Activated naive CD4-positive, alpha-beta T cell treated with anti-CD3 and anti-CD28 coated beads, Interleukin-2, amount 50 U/mL, for 24 hours (primary cell): Measurements from ENCODE around the gene WNT3.
"Not testable (repeated sequence)": the region's sequence is repeated elsewhere in the genome, so short reads cannot be mapped to it uniquely, and the experiment has no call there.

Experiments
- H3K27ac Mint-ChIP-seq: one replicate; pipeline ENCODE4 v1.8.0; 2021; ENCODE audit warnings: mild to moderate bottlenecking, mixed read lengths
- H3K27me3 Mint-ChIP-seq: one replicate; pipeline ENCODE4 v1.8.0; 2021; ENCODE audit warnings: mixed read lengths
- H3K36me3 Mint-ChIP-seq: one replicate; pipeline ENCODE4 v1.8.0; 2021; ENCODE audit warnings: mixed read lengths
- H3K4me1 Mint-ChIP-seq: one replicate; pipeline ENCODE4 v1.8.0; 2021; ENCODE audit warnings: mixed read lengths
- H3K4me3 Mint-ChIP-seq: one replicate; pipeline ENCODE4 v1.8.0; 2021; ENCODE audit warnings: mild to moderate bottlenecking, mixed read lengths
- H3K9me3 Mint-ChIP-seq: one replicate; pipeline ENCODE4 v1.8.0; 2021; ENCODE audit warnings: mixed read lengths

WNT3 gene

DNA sequence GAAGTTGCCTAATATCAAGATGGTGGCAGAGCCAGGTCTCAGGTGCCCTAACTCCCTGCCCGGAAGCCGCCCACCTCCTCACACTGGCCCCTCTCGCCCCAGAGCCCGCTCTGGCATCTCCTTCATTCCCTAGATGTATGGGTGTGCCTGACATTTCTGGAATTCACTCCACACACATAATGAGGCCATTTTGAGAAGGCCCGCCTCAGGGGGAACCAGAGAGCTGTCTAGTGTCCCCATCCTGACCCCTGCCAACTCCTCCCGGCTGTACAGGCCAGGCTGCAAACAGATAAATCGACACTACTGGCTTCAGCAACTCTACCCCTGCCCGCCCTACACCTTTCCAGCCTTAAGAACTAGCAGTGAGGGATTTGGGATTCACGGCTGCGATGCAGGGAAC is 7.7 kb downstream of the WNT3 start:
- H3K36me3 Mint-ChIP-seq: no peaks in the 10 kb centered on the region
- no peak overlapping the region for H3K4me3 Mint-ChIP-seq
- H3K27me3 Mint-ChIP-seq: peaks cover 33% of the 10 kb centered on the region
- no peak overlapping the region for H3K27ac Mint-ChIP-seq
- H3K9me3 Mint-ChIP-seq: no peaks in the 10 kb centered on the region
- H3K4me1 Mint-ChIP-seq: no peaks in the 10 kb centered on the region

DNA sequence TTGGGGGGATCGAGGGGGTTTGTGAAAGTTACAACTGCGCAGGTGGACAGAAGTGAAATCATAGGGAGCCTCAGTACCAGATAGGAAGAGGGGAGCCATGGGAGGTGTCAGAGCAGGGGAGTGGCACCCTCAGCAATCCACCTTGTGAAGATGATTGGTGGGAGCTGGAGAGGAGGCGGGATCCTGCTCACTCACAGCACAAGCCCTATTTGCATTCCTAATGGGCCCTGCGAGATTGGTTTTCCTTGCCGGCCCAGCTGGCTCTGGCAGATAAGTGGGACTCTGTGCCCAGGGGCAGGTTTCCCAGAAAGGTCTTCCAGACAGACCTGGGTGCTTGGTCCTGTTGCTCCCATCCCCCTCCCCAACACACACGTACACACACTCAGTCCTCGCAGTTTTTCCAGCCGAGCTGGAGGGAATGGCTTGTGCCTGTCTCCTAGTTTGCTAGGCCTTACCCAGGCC is 9.4 kb downstream of the WNT3 start:
- no peaks in the 10 kb centered on the region for H3K4me1 Mint-ChIP-seq
- H3K27me3 Mint-ChIP-seq: peaks cover 21% of the 10 kb centered on the region

DNA sequence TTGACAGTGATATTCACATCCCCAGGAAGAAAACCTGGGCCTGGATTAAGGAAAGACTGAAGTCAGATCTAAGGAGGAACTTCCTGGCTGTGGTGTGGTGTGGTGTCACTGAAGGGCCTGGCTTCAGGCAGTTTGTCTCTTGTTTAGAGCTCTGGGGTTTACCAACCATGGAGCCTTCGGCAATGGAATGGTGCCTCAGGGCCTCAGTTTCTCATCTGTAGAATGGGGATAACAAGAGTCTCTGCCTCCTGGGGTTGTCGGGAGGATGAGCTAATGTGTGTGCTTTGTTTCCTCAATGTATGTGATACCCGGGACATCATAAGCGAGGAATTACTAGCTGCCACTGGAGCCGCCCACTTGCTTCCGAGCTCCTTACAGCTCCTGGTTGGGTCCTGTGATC is 12.7 kb downstream of the WNT3 start:
- Mint-ChIP-seq H3K4me1 (no peaks in the 10 kb centered on the region), H3K9me3 (no peaks in the 10 kb centered on the region), H3K27ac (no peak overlapping the region), H3K4me3 (no peak overlapping the region), H3K36me3 (no peaks in the 10 kb centered on the region), H3K27me3 (peaks cover 1% of the 10 kb centered on the region)

More for the DNA sequence above, 9.4 kb downstream of the WNT3 start:
- Mint-ChIP-seq H3K36me3 (no peaks in the 10 kb centered on the region), H3K9me3 (no peaks in the 10 kb centered on the region), H3K4me3 (no peak overlapping the region), H3K27ac (no peak overlapping the region)

DNA sequence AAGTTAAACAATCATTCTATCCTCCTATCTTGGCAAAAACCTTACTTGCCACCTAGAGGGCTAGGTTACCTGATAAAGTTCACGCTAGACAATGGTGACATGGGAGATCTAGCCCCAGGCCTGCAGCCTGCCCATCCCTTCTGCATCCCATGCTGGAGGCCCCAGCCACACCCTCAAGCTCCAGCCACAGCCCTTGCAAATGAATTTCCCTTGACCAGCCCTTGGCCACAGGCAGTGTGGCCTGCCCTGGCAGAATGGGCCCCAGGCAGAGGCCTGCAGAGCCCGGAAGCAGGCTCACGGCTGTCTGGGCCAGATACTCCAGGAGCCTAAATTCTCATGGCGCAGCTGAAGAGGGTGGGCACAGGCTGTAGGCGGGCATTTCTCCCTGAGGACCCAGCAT is 14.9 kb downstream of the WNT3 start:
- Mint-ChIP-seq H3K27ac (no peak overlapping the region), H3K27me3 (no peaks in the 10 kb centered on the region), H3K36me3 (no peaks in the 10 kb centered on the region), H3K4me3 (no peak overlapping the region), H3K9me3 (no peaks in the 10 kb centered on the region), H3K4me1 (no peaks in the 10 kb centered on the region)

DNA sequence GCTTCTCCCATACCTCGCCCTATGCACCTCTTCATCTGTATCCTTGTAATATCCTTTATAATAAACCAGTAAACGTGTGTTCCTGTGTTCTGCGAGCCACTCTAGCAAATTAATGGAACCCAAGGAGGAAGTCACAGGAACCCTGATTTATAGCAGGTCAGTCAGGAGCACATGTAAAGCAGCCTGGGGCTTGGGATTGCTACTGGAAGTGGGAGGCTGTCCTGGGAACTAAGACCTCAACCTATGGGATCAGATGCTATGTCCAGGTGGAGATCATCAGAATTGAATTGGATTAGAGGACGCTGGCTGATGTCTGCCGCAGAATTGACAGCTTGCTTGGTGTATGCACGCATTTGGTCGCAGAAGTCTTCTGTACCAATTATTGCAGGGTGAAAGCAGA is 15.7 kb downstream of the WNT3 start:
- H3K27me3 Mint-ChIP-seq: no peaks in the 10 kb centered on the region
- H3K36me3 Mint-ChIP-seq: no peaks in the 10 kb centered on the region
- no peak overlapping the region for H3K27ac Mint-ChIP-seq
- no peak overlapping the region for H3K4me3 Mint-ChIP-seq
- no peaks in the 10 kb centered on the region for H3K4me1 Mint-ChIP-seq
- H3K9me3 Mint-ChIP-seq: no peaks in the 10 kb centered on the region

DNA sequence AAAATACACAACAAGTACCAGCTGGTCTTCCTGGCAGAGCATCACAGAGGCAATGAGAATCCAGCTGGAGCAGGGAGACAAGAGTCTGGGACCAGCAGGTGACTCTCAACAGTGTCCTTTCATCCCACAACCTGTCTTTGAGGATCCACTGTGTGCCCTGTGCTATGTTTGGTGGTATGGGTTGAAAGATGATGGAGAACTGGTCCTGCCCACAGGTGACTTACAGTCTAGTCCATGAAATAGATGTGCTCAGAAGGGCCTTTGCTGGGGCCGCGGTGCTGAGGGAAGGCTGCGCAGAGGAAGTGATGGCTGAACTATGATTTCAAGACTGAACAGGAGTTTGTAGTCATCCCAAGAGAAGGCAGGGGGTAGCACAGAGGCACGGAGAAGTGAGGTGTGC is 17.9 kb downstream of the WNT3 start:
- H3K9me3 Mint-ChIP-seq: no peaks in the 10 kb centered on the region
- H3K27ac Mint-ChIP-seq: no peak overlapping the region
- H3K27me3 Mint-ChIP-seq: peaks cover 1% of the 10 kb centered on the region

DNA sequence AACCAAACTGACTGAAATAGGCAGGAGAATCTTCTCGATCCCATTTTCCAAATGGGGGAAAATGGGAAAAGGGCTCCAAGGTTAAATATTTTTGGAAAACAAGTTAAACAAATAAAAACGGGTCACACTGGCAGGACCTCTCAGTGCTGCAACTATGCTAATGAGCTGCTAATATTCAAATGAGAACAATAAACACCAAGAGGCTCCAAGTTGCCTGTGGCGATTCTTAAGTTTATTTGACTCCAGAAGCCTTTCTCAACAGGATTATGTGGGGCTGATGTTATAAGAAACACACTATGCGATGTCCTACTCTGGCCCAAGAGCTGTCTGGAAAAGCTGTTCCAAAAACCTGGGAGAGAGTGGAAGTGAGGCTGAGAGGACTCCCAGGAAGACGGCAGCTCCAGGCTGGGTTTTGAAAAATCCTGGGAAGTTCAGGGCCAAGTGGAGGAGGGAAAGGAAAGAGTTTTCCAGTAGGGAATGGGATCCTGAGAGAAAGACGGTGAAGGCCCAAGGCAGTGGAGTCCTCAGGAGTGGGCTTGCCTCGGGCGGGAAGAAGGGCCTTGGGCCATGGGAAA is 21.4 kb downstream of the WNT3 start:
- Mint-ChIP-seq H3K4me3 (no peak overlapping the region), H3K9me3 (no peaks in the 10 kb centered on the region), H3K36me3 (no peaks in the 10 kb centered on the region), H3K4me1 (no peaks in the 10 kb centered on the region), H3K27me3 (peaks cover 3% of the 10 kb centered on the region), H3K27ac (no peak overlapping the region)

More for the DNA sequence above, 17.9 kb downstream of the WNT3 start:
- Mint-ChIP-seq H3K4me1 (no peaks in the 10 kb centered on the region), H3K36me3 (no peaks in the 10 kb centered on the region), H3K4me3 (no peak overlapping the region)

DNA sequence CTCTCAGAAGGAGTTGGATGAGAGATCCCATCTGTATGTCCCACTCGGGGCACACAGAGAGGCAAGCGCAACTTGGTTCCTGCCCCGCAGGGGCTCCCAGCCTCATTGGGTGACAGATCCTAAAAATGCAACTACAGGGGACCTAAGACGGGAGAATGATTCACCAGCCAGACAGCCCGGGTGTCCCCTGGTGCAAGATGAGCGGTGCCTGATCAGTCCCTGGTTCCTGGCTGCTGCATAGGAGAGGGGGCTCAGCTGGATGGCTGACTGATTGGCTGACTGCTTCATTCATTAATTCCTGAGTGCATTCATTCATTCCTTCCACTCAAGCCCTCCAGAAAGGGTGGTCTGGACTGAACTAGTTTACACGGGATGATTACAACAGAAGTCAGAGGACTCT is 22.0 kb downstream of the WNT3 start:
- Mint-ChIP-seq H3K27me3 (peaks cover 4% of the 10 kb centered on the region), H3K36me3 (no peaks in the 10 kb centered on the region), H3K9me3 (no peaks in the 10 kb centered on the region), H3K4me3 (no peak overlapping the region), H3K27ac (no peak overlapping the region), H3K4me1 (no peaks in the 10 kb centered on the region)

DNA sequence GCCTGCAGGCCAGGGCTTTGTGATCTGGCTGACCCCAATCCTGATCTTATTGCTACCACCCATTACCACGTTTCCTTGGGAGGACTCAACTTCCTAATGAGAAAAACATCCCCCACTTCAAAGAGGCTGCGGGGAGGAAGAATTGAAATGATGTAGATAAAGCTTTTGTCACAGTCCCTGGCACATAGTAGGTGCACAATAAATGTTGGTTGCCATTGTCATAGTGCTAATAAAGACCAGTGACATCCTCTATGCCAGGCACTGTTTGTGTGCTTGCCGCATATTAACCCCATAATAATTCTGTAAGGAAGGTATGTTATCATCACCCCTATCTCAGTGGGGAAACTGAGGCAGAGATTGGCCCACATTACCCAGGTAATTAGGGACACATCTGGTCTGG is 22.4 kb downstream of the WNT3 start:
- Mint-ChIP-seq H3K9me3 (no peaks in the 10 kb centered on the region), H3K36me3 (no peaks in the 10 kb centered on the region), H3K4me1 (no peaks in the 10 kb centered on the region), H3K27me3 (peaks cover 6% of the 10 kb centered on the region), H3K4me3 (no peak overlapping the region), H3K27ac (no peak overlapping the region)

DNA sequence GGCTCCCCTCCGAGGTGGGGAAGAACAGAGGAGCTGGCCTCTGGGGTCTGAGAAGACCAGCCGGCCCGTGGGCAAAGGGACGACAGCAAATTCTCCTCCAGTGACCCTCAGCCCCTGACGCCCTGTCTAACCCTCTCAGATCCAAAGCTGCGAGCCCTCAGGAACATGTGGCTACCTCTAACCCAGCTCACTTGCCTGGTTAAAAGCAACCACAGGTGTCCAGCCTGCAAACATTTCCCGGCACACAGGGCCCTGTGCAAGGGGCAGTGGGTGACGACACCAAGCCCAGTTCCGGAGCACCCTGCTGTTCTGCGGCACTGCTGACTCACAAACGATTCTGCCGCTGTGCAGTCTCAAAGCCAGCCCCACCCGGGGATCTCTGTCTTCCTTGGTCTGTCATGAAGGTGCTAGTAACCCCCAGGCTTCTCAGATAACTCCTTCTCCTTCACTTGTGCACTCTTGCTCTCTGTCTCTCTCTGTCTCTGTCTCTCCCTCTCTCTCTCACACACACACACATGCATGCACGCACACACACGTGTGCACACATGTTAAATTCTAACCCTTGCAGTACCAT is 23.0 kb downstream of the WNT3 start:
- no peak overlapping the region for H3K27ac Mint-ChIP-seq
- H3K27me3 Mint-ChIP-seq: peaks cover 6% of the 10 kb centered on the region
- no peaks in the 10 kb centered on the region for H3K4me1 Mint-ChIP-seq

DNA sequence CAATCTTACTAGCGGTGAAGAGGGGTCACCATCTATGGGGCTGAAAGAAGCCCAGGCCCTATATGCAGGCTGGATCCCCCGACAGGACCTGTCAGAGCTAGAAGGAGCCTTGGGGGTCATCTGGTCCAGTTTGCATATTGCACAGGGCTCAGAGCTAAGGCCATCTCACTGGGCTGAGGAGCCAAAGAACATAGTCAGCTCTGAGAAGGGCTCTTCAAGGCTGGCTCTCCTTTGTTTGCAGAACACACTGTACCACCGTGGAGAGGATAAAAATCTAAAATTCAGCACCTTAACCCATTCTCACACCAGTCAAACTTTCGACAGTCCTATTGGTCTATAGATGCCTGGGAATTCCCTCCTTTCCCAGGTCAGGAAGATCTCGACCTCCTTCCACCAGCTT is 24.2 kb downstream of the WNT3 start:
- no peaks in the 10 kb centered on the region for H3K4me1 Mint-ChIP-seq

More for the DNA sequence above, 23.0 kb downstream of the WNT3 start:
- no peak overlapping the region for H3K4me3 Mint-ChIP-seq
- H3K9me3 Mint-ChIP-seq: no peaks in the 10 kb centered on the region
- H3K36me3 Mint-ChIP-seq: no peaks in the 10 kb centered on the region

DNA sequence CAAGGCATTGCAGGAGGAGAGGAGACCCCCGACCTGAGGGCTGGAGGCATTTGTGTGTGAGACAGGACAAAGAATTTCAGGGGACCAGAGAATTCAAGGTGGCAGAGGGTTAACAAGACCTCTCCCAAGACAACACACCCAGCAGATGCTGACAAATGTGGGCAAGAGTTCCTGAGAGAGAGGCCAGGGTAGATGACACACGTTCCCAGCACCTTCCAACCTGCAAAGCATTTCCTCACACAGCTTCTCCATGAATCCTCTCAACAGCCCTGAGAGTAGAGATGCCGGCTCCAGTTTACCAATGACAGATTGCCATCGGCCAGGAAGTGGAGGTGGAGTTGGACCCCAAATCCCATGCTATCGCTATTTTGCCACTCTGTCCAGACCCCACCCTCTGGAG is 25.0 kb downstream of the WNT3 start:
- H3K36me3 Mint-ChIP-seq: no peaks in the 10 kb centered on the region
- peaks cover 6% of the 10 kb centered on the region for H3K27me3 Mint-ChIP-seq
- H3K9me3 Mint-ChIP-seq: no peaks in the 10 kb centered on the region
- H3K4me1 Mint-ChIP-seq: no peaks in the 10 kb centered on the region
- H3K27ac Mint-ChIP-seq: no peak overlapping the region
- no peak overlapping the region for H3K4me3 Mint-ChIP-seq

More for the DNA sequence above, 24.2 kb downstream of the WNT3 start:
- Mint-ChIP-seq H3K9me3 (no peaks in the 10 kb centered on the region), H3K27me3 (peaks cover 6% of the 10 kb centered on the region), H3K4me3 (no peak overlapping the region), H3K27ac (no peak overlapping the region), H3K36me3 (no peaks in the 10 kb centered on the region)

DNA sequence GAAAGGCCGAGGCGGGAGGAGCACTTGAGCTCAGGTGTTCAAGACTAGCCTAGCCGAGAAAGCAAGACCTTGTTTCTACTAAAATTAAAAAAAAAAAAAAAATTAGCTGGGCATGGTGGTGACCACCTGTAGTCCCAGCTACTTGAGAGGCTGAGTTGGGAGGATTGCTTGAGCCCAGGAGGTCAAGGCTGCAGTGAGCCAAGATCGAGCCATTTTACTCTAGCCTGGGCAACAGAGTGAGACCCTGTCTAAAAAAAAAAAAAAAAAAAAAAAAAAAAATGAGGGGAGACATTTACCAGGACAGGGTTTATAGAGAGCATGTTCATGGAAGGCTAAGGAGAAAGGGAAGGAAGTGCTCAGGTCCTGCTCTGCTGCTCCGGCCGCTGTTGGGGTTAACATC is 25.5 kb downstream of the WNT3 start:
- not testable (repeated sequence) for H3K27me3 Mint-ChIP-seq, H3K4me1 Mint-ChIP-seq, H3K4me3 Mint-ChIP-seq, H3K36me3 Mint-ChIP-seq, H3K27ac Mint-ChIP-seq, H3K9me3 Mint-ChIP-seq

DNA sequence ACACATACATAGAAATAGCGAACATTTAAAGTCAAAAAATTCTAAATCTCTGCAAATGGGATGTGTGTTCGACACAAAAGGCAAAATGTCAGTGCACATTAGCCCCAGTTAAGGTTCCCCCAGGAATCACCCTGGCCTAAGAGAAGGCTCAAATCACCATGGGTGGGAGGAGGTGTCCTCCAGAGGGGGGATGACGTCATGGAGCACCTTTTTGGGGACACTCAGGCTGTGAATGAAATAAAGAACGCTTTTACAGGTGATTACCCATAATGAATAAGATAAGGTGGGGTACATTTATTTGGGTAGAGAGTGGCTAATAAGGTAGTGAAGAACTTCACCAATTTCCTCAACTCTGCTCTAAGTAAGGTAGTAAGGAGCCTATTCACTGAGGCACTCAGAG is 26.4 kb downstream of the WNT3 start:
- Mint-ChIP-seq H3K4me1 (no peaks in the 10 kb centered on the region), H3K27me3 (peaks cover 6% of the 10 kb centered on the region), H3K4me3 (no peak overlapping the region), H3K36me3 (no peaks in the 10 kb centered on the region), H3K9me3 (no peaks in the 10 kb centered on the region), H3K27ac (no peak overlapping the region)

DNA sequence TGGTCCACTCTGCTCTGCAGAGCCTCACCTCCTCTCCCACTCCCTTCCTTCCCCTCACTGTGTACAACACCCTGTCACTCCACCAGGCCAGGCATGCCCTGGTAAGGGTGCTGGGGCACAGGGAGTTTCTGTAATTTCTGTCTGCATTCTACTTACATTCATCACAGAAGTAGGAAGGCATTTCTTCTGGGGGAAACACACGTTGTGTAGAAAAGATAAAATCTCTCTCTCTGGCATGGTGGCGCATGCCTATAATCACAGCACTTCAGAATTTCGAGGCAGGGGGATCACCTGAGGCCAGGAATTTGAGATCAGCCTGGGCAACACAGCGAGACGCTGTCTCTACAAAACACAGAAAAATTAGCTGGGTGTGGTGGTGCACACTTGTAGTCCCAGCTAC is 27.0 kb downstream of the WNT3 start:
- H3K9me3 Mint-ChIP-seq: no peaks in the 10 kb centered on the region
- no peak overlapping the region for H3K27ac Mint-ChIP-seq
- H3K4me1 Mint-ChIP-seq: no peaks in the 10 kb centered on the region
- H3K27me3 Mint-ChIP-seq: peaks cover 6% of the 10 kb centered on the region
- H3K4me3 Mint-ChIP-seq: no peak overlapping the region
- no peaks in the 10 kb centered on the region for H3K36me3 Mint-ChIP-seq

DNA sequence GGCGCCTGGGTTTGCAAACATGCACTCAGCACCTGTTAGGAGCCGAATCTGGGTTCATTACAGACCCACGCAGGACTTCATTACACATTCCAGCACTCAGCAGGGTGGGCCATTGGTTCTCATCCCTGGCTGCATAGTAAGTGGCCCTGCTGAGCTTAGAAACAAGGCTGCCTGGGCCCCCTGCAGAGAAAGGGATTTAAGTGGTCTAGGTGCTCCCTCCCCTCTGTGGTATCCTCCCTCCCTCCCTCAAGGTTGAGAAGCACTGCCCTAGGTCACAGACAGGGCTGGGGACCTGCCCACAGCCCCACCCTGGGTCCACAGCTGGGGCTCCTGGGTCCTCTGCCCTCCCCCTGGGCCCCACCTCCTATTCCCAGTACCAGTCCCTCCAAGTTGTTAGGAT is 28.3 kb downstream of the WNT3 start:
- no peaks in the 10 kb centered on the region for H3K36me3 Mint-ChIP-seq
- no peak overlapping the region for H3K4me3 Mint-ChIP-seq
- no peaks in the 10 kb centered on the region for H3K4me1 Mint-ChIP-seq
- H3K9me3 Mint-ChIP-seq: no peaks in the 10 kb centered on the region
- H3K27me3 Mint-ChIP-seq: peaks cover 5% of the 10 kb centered on the region
- H3K27ac Mint-ChIP-seq: no peak overlapping the region

DNA sequence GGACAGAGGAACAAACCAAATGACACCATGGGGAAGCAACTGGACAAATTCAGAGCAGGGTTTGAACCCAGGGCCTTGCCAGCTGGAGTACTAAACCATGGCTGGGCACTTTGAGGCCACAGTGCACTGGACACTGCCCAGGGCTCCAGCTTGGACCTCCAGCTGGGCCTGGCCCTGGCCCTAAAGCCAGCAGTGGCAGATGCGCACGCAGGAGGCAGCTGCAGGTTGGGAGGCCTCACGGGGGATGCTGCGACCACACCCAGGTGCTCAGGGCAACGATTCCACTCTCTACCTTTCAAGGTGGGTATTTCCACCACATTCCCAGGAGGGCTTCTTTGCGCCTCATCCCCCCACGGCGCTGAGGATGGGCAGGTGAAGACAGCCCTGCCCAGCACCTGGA is 28.9 kb downstream of the WNT3 start:
- Mint-ChIP-seq H3K4me3 (no peak overlapping the region), H3K27ac (no peak overlapping the region), H3K36me3 (no peaks in the 10 kb centered on the region), H3K4me1 (no peaks in the 10 kb centered on the region), H3K27me3 (peaks cover 5% of the 10 kb centered on the region), H3K9me3 (no peaks in the 10 kb centered on the region)
